NCI-H510A (cell line): ENCODE data around the gene OAS2.
"Not testable (repeated sequence)": the region's sequence is repeated elsewhere in the genome, so short reads cannot be mapped to it uniquely, and the experiment has no call there.

Experiments
- DNase-seq: peaks from one replicate; lab custom pipeline; 2025; lab: John Stamatoyannopoulos, UW

Gene OAS2

GRCh38 chr12:112985642-112986290 lies 7.4 kb downstream of the OAS2 start:
- no peak for DNase-seq

- DNase-seq, result no peak
Observed at GRCh38 chr12:112986291-112986800, 8.0 kb downstream of the OAS2 start.

GRCh38 chr12:112987561-112987960 lies 9.2 kb downstream of the OAS2 start:
- DNase-seq, result no peak

GRCh38 chr12:112988224-112988623 lies 9.9 kb downstream of the OAS2 start:
- no peak for DNase-seq

- not testable (repeated sequence) for DNase-seq
Observed at GRCh38 chr12:112988823-112989385, 10.6 kb downstream of the OAS2 start.

GRCh38 chr12:112989806-112990205 lies 11.5 kb downstream of the OAS2 start:
- no peak for DNase-seq

GRCh38 chr12:112992541-112993398 lies 14.5 kb downstream of the OAS2 start:
- peak; percentile 7 for DNase-seq

GRCh38 chr12:112995008-112995407 lies 16.7 kb downstream of the OAS2 start:
- DNase-seq, result no peak

- DNase-seq, result no peak
Observed at GRCh38 chr12:112996501-112996900, 18.2 kb downstream of the OAS2 start.

GRCh38 chr12:112997506-112997905 lies 19.2 kb downstream of the OAS2 start:
- DNase-seq, result no peak

- DNase-seq, result peak; percentile 2
Observed at GRCh38 chr12:112998987-112999767, 20.9 kb downstream of the OAS2 start.

GRCh38 chr12:113000433-113000832 lies 22.1 kb downstream of the OAS2 start:
- no peak for DNase-seq

GRCh38 chr12:113002155-113002554 lies 23.8 kb downstream of the OAS2 start:
- DNase-seq, result no peak

- DNase-seq, result no peak
Observed at GRCh38 chr12:113002676-113003075, 24.4 kb downstream of the OAS2 start.

- no peak for DNase-seq
Observed at GRCh38 chr12:113003636-113004035, 25.3 kb downstream of the OAS2 start.

- DNase-seq, result no peak
Observed at GRCh38 chr12:113005762-113006161, 27.4 kb downstream of the OAS2 start.

GRCh38 chr12:113006206-113006605 lies 27.9 kb downstream of the OAS2 start:
- DNase-seq, result no peak

- DNase-seq, result no peak
Observed at GRCh38 chr12:113006641-113007040, 28.3 kb downstream of the OAS2 start.

- no peak for DNase-seq
Observed at GRCh38 chr12:113007166-113007565, 28.8 kb downstream of the OAS2 start.

- no peak for DNase-seq
Observed at GRCh38 chr12:113010701-113011100, 32.4 kb downstream of the OAS2 start.

GRCh38 chr12:113014565-113014964 lies 36.2 kb downstream of the OAS2 start:
- no peak for DNase-seq

GRCh38 chr12:113016796-113017195 lies 38.5 kb downstream of the OAS2 start:
- DNase-seq, result no peak
